Measurements from ENCODE around the gene SRGAP3. TPM values are rescaled to one million over a fixed set of nuclear protein-coding genes. Genes with fewer than 3 reads are reported as not detected.

Gene SRGAP3
- total and polyA plus RNA-seq, 3 experiments from 2014 or later: 0.84 to 2.1 (median 1.1) TPM

GRCh38 chr3:9068051-9068450 lies 181.4 kb downstream of the SRGAP3 start:
- peaks cover 0 to 5% (median 0%) of the 10 kb centered on the region in 3 donors for H3K36me3 Mint-ChIP-seq
- H3K9me3 Mint-ChIP-seq: peaks cover 0 to 9% (median 1%) of the 10 kb centered on the region in 5 donors
- H3K4me1 Mint-ChIP-seq: no peaks in the 10 kb centered on the region
- H3K4me1 ChIP-seq (ENCODE audit: insufficient read depth, low read length): no peaks in the 10 kb centered on the region
- POLR2A ChIA-PET: no interaction called here
- no peak overlapping the region for H3K27ac ChIP-seq (ENCODE audit: low read depth, low read length)
- H3K36me3 ChIP-seq (ENCODE audit: insufficient read depth, low read length): no peaks in the 10 kb centered on the region
- CTCF ChIA-PET: interaction anchor here (0.7 kb wide), 1 partner anchor 14 kb away, joined by 3 read pairs; no protein-coding TSS in a partner anchor
- H3K27ac Mint-ChIP-seq: no peak overlapping the region
- DNase-seq: no peak
- no peak overlapping the region for H3K4me3 Mint-ChIP-seq
- H3K27me3 Mint-ChIP-seq: peaks cover 5 to 12% of the 10 kb centered on the region in 2 donors
- no peaks in the 10 kb centered on the region for H3K27me3 ChIP-seq (ENCODE audit: insufficient read depth, low read length, poor library complexity, severe bottlenecking)
- no peak overlapping the region for H3K4me3 ChIP-seq (ENCODE audit: low read length)
- H3K9me3 ChIP-seq (ENCODE audit: low read length): no peaks in the 10 kb centered on the region

GRCh38 chr3:9067352-9067975 lies 182.0 kb downstream of the SRGAP3 start:
- no peak for DNase-seq
- H3K4me3 ChIP-seq (ENCODE audit: low read length): no peak overlapping the region
- H3K36me3 ChIP-seq (ENCODE audit: insufficient read depth, low read length): no peaks in the 10 kb centered on the region
- POLR2A ChIA-PET: no interaction called here
- CTCF ChIA-PET: no interaction called here
- Mint-ChIP-seq H3K27me3 (peaks cover 5 to 12% of the 10 kb centered on the region in 2 donors), H3K27ac (no peak overlapping the region), H3K4me1 (no peaks in the 10 kb centered on the region), H3K9me3 (peaks cover 3 to 14% (median 4%) of the 10 kb centered on the region in 5 donors), H3K4me3 (no peak overlapping the region), H3K36me3 (peaks cover 0 to 5% (median 0%) of the 10 kb centered on the region in 3 donors)
- no peaks in the 10 kb centered on the region for H3K4me1 ChIP-seq (ENCODE audit: insufficient read depth, low read length)
- H3K9me3 ChIP-seq (ENCODE audit: low read length): no peaks in the 10 kb centered on the region
- H3K27ac ChIP-seq (ENCODE audit: low read depth, low read length): no peak overlapping the region
- no peaks in the 10 kb centered on the region for H3K27me3 ChIP-seq (ENCODE audit: insufficient read depth, low read length, poor library complexity, severe bottlenecking)

- Histone ChIP-seq H3K27me3 (ENCODE audit: insufficient read depth, low read length, poor library complexity, severe bottlenecking) (no peaks in the 10 kb centered on the region), H3K27ac (ENCODE audit: low read depth, low read length) (no peak overlapping the region), H3K36me3 (ENCODE audit: insufficient read depth, low read length) (no peaks in the 10 kb centered on the region), H3K4me1 (ENCODE audit: insufficient read depth, low read length) (no peaks in the 10 kb centered on the region), H3K4me3 (ENCODE audit: low read length) (no peak overlapping the region), H3K9me3 (ENCODE audit: low read length) (no peaks in the 10 kb centered on the region)
- ChIA-PET POLR2A (no interaction called here), CTCF (no interaction called here)
- no peak for DNase-seq
- Mint-ChIP-seq H3K4me1 (no peaks in the 10 kb centered on the region), H3K36me3 (peaks cover 0 to 5% (median 2%) of the 10 kb centered on the region in 3 donors), H3K27ac (no peak overlapping the region), H3K4me3 (no peak overlapping the region), H3K27me3 (peaks cover 4 to 14% of the 10 kb centered on the region in 2 donors), H3K9me3 (peaks cover 4 to 17% (median 5%) of the 10 kb centered on the region in 5 donors)
These were observed 182.7 kb downstream of the SRGAP3 start for GRCh38 chr3:9066775-9067174.

- CTCF ChIA-PET: no interaction called here
These were observed 183.3 kb downstream of the SRGAP3 start for GRCh38 chr3:9066141-9066540.

GRCh38 chr3:9064850-9065249 lies 184.6 kb downstream of the SRGAP3 start:
- Mint-ChIP-seq H3K9me3 (peaks cover 5 to 17% (median 7%) of the 10 kb centered on the region in 5 donors), H3K4me1 (no peaks in the 10 kb centered on the region), H3K4me3 (no peak overlapping the region), H3K27ac (no peak overlapping the region), H3K36me3 (peaks cover 0 to 7% (median 3%) of the 10 kb centered on the region in 3 donors), H3K27me3 (peaks cover 6 to 11% of the 10 kb centered on the region in 2 donors)
- DNase-seq: no peak
- no peaks in the 10 kb centered on the region for H3K36me3 ChIP-seq (ENCODE audit: insufficient read depth, low read length)
- no peak overlapping the region for H3K4me3 ChIP-seq (ENCODE audit: low read length)
- ChIA-PET POLR2A (no interaction called here), CTCF (no interaction called here)
- no peak overlapping the region for H3K27ac ChIP-seq (ENCODE audit: low read depth, low read length)
- H3K27me3 ChIP-seq (ENCODE audit: insufficient read depth, low read length, poor library complexity, severe bottlenecking): no peaks in the 10 kb centered on the region
- no peaks in the 10 kb centered on the region for H3K4me1 ChIP-seq (ENCODE audit: insufficient read depth, low read length)
- H3K9me3 ChIP-seq (ENCODE audit: low read length): no peaks in the 10 kb centered on the region

More at GRCh38 chr3:9066141-9066540, 183.3 kb downstream of the SRGAP3 start:
- H3K9me3 ChIP-seq (ENCODE audit: low read length): no peaks in the 10 kb centered on the region
- Mint-ChIP-seq H3K36me3 (peaks cover 0 to 7% (median 3%) of the 10 kb centered on the region in 3 donors), H3K27ac (no peak overlapping the region), H3K4me1 (no peaks in the 10 kb centered on the region), H3K9me3 (peaks cover 5 to 17% (median 7%) of the 10 kb centered on the region in 5 donors), H3K4me3 (no peak overlapping the region), H3K27me3 (peaks cover 5 to 15% of the 10 kb centered on the region in 2 donors)
- H3K36me3 ChIP-seq (ENCODE audit: insufficient read depth, low read length): no peaks in the 10 kb centered on the region
- H3K4me1 ChIP-seq (ENCODE audit: insufficient read depth, low read length): no peaks in the 10 kb centered on the region
- no peak for DNase-seq
- H3K27me3 ChIP-seq (ENCODE audit: insufficient read depth, low read length, poor library complexity, severe bottlenecking): no peaks in the 10 kb centered on the region
- H3K27ac ChIP-seq (ENCODE audit: low read depth, low read length): no peak overlapping the region
- POLR2A ChIA-PET: no interaction called here
- no peak overlapping the region for H3K4me3 ChIP-seq (ENCODE audit: low read length)

- POLR2A ChIA-PET: no interaction called here
- CTCF ChIA-PET: no interaction called here
These were observed 185.2 kb downstream of the SRGAP3 start for GRCh38 chr3:9064251-9064650.

GRCh38 chr3:9062570-9062969 lies 186.9 kb downstream of the SRGAP3 start:
- Mint-ChIP-seq H3K27me3 (peaks cover 6 to 11% of the 10 kb centered on the region in 2 donors), H3K4me1 (no peaks in the 10 kb centered on the region), H3K4me3 (no peak overlapping the region), H3K27ac (no peak overlapping the region), H3K9me3 (peaks cover 5 to 17% (median 7%) of the 10 kb centered on the region in 5 donors), H3K36me3 (peaks cover 0 to 8% (median 3%) of the 10 kb centered on the region in 3 donors)
- no peak for DNase-seq
- ChIA-PET CTCF (no interaction called here), POLR2A (no interaction called here)
- no peak overlapping the region for H3K27ac ChIP-seq (ENCODE audit: low read depth, low read length)
- H3K9me3 ChIP-seq (ENCODE audit: low read length): no peaks in the 10 kb centered on the region
- no peaks in the 10 kb centered on the region for H3K4me1 ChIP-seq (ENCODE audit: insufficient read depth, low read length)
- H3K36me3 ChIP-seq (ENCODE audit: insufficient read depth, low read length): no peaks in the 10 kb centered on the region
- H3K27me3 ChIP-seq (ENCODE audit: insufficient read depth, low read length, poor library complexity, severe bottlenecking): no peaks in the 10 kb centered on the region
- H3K4me3 ChIP-seq (ENCODE audit: low read length): no peak overlapping the region

More at GRCh38 chr3:9064251-9064650, 185.2 kb downstream of the SRGAP3 start:
- Histone ChIP-seq H3K27ac (ENCODE audit: low read depth, low read length) (no peak overlapping the region), H3K27me3 (ENCODE audit: insufficient read depth, low read length, poor library complexity, severe bottlenecking) (no peaks in the 10 kb centered on the region), H3K36me3 (ENCODE audit: insufficient read depth, low read length) (no peaks in the 10 kb centered on the region), H3K4me1 (ENCODE audit: insufficient read depth, low read length) (no peaks in the 10 kb centered on the region), H3K9me3 (ENCODE audit: low read length) (no peaks in the 10 kb centered on the region), H3K4me3 (ENCODE audit: low read length) (no peak overlapping the region)
- no peak for DNase-seq
- peaks cover 0 to 8% (median 3%) of the 10 kb centered on the region in 3 donors for H3K36me3 Mint-ChIP-seq
- peaks cover 5 to 17% (median 7%) of the 10 kb centered on the region in 5 donors for H3K9me3 Mint-ChIP-seq
- no peak overlapping the region for H3K4me3 Mint-ChIP-seq
- peaks cover 6 to 11% of the 10 kb centered on the region in 2 donors for H3K27me3 Mint-ChIP-seq
- no peaks in the 10 kb centered on the region for H3K4me1 Mint-ChIP-seq
- H3K27ac Mint-ChIP-seq: no peak overlapping the region

- peaks cover 0 to 8% (median 3%) of the 10 kb centered on the region in 3 donors for H3K36me3 Mint-ChIP-seq
- POLR2A ChIA-PET: no interaction called here
- no peak overlapping the region for H3K27ac Mint-ChIP-seq
- no peaks in the 10 kb centered on the region for H3K4me1 ChIP-seq (ENCODE audit: insufficient read depth, low read length)
- DNase-seq: no peak
- no peak overlapping the region for H3K4me3 ChIP-seq (ENCODE audit: low read length)
- H3K9me3 ChIP-seq (ENCODE audit: low read length): no peaks in the 10 kb centered on the region
- H3K27me3 Mint-ChIP-seq: peaks cover 6 to 11% of the 10 kb centered on the region in 2 donors
- no peak overlapping the region for H3K4me3 Mint-ChIP-seq
- H3K4me1 Mint-ChIP-seq: no peaks in the 10 kb centered on the region
- H3K36me3 ChIP-seq (ENCODE audit: insufficient read depth, low read length): no peaks in the 10 kb centered on the region
- no peak overlapping the region for H3K27ac ChIP-seq (ENCODE audit: low read depth, low read length)
- H3K9me3 Mint-ChIP-seq: peaks cover 5 to 17% (median 7%) of the 10 kb centered on the region in 5 donors
- CTCF ChIA-PET: no interaction called here
- H3K27me3 ChIP-seq (ENCODE audit: insufficient read depth, low read length, poor library complexity, severe bottlenecking): no peaks in the 10 kb centered on the region
These were observed 187.8 kb downstream of the SRGAP3 start for GRCh38 chr3:9061634-9062033.

Data from CD8-positive, alpha-beta memory T cell (primary cell).